Measurements from ENCODE around the gene VSIG1.

VSIG1 gene
- 22.0 to 35.4 (median 24.6) reads per million in 3 donors for total RNA-seq

GRCh38 chrX:108044554-108045256 is at the start of gene VSIG1:
VSIG1 (plus strand) TSS chrX:108045065; CDS start chrX:108045131, 66 bp downstream.
- no peaks in the 10 kb centered on the region for H3K9me3 ChIP-seq (ENCODE audit: control insufficient read depth, low read length)
- no peak within 1 kb of the TSS for H3K4me3 ChIP-seq (ENCODE audit: insufficient read depth, low read depth, low read length, poor library complexity, severe bottlenecking)
- no peak within 1 kb of the TSS for H3K27ac ChIP-seq (ENCODE audit: insufficient read depth, low read length, poor library complexity, severe bottlenecking)
- H3K4me1 ChIP-seq (ENCODE audit: control insufficient read depth, insufficient read depth, low read length, poor library complexity, severe bottlenecking): no peaks in the 10 kb centered on the region
- no peaks in the 10 kb centered on the region for H3K27me3 ChIP-seq (replicated peaks; ENCODE audit: control insufficient read depth, insufficient read depth, low read length, poor library complexity, severe bottlenecking)
- H3K36me3 ChIP-seq (ENCODE audit: control insufficient read depth, insufficient read depth, low read length): no peaks in the 10 kb centered on the region
- DNase-seq: no peak

- DNase-seq: no peak
- Histone ChIP-seq H3K4me1 (ENCODE audit: control insufficient read depth, insufficient read depth, low read length, poor library complexity, severe bottlenecking) (no peaks in the 10 kb centered on the region), H3K27ac (ENCODE audit: insufficient read depth, low read length, poor library complexity, severe bottlenecking) (no peak overlapping the region), H3K4me3 (ENCODE audit: insufficient read depth, low read depth, low read length, poor library complexity, severe bottlenecking) (no peak overlapping the region), H3K27me3 (replicated peaks; ENCODE audit: control insufficient read depth, insufficient read depth, low read length, poor library complexity, severe bottlenecking) (no peaks in the 10 kb centered on the region), H3K9me3 (ENCODE audit: control insufficient read depth, low read length) (no peaks in the 10 kb centered on the region), H3K36me3 (ENCODE audit: control insufficient read depth, insufficient read depth, low read length) (no peaks in the 10 kb centered on the region)
Observed at GRCh38 chrX:107996124-107996523, 48.7 kb upstream of the VSIG1 start.

GRCh38 chrX:108000751-108001150 is 44.1 kb upstream of the VSIG1 start:
- Histone ChIP-seq H3K36me3 (ENCODE audit: control insufficient read depth, insufficient read depth, low read length) (no peaks in the 10 kb centered on the region), H3K4me1 (ENCODE audit: control insufficient read depth, insufficient read depth, low read length, poor library complexity, severe bottlenecking) (no peaks in the 10 kb centered on the region), H3K4me3 (ENCODE audit: insufficient read depth, low read depth, low read length, poor library complexity, severe bottlenecking) (no peak overlapping the region), H3K9me3 (ENCODE audit: control insufficient read depth, low read length) (no peaks in the 10 kb centered on the region), H3K27ac (ENCODE audit: insufficient read depth, low read length, poor library complexity, severe bottlenecking) (no peak overlapping the region), H3K27me3 (replicated peaks; ENCODE audit: control insufficient read depth, insufficient read depth, low read length, poor library complexity, severe bottlenecking) (no peaks in the 10 kb centered on the region)
- DNase-seq: no peak

GRCh38 chrX:108001218-108001814 is 43.5 kb upstream of the VSIG1 start:
- H3K9me3 ChIP-seq (ENCODE audit: control insufficient read depth, low read length): no peaks in the 10 kb centered on the region
- H3K36me3 ChIP-seq (ENCODE audit: control insufficient read depth, insufficient read depth, low read length): no peaks in the 10 kb centered on the region
- no peak for DNase-seq
- no peak overlapping the region for H3K27ac ChIP-seq (ENCODE audit: insufficient read depth, low read length, poor library complexity, severe bottlenecking)
- no peaks in the 10 kb centered on the region for H3K27me3 ChIP-seq (replicated peaks; ENCODE audit: control insufficient read depth, insufficient read depth, low read length, poor library complexity, severe bottlenecking)
- no peak overlapping the region for H3K4me3 ChIP-seq (ENCODE audit: insufficient read depth, low read depth, low read length, poor library complexity, severe bottlenecking)
- no peaks in the 10 kb centered on the region for H3K4me1 ChIP-seq (ENCODE audit: control insufficient read depth, insufficient read depth, low read length, poor library complexity, severe bottlenecking)

GRCh38 chrX:108018656-108019381 is 26.0 kb upstream of the VSIG1 start:
- H3K27me3 ChIP-seq (replicated peaks; ENCODE audit: control insufficient read depth, insufficient read depth, low read length, poor library complexity, severe bottlenecking): no peaks in the 10 kb centered on the region
- H3K4me3 ChIP-seq (ENCODE audit: insufficient read depth, low read depth, low read length, poor library complexity, severe bottlenecking): peak overlapping the region; percentile 51
- H3K36me3 ChIP-seq (ENCODE audit: control insufficient read depth, insufficient read depth, low read length): no peaks in the 10 kb centered on the region
- H3K4me1 ChIP-seq (ENCODE audit: control insufficient read depth, insufficient read depth, low read length, poor library complexity, severe bottlenecking): peaks cover 36% of the 10 kb centered on the region
- DNase-seq: peak in 2 of 3 donors; percentile 26 to 37
- no peaks in the 10 kb centered on the region for H3K9me3 ChIP-seq (ENCODE audit: control insufficient read depth, low read length)
- peak overlapping the region; percentile 74 for H3K27ac ChIP-seq (ENCODE audit: insufficient read depth, low read length, poor library complexity, severe bottlenecking)

GRCh38 chrX:108019382-108019875 is 25.4 kb upstream of the VSIG1 start:
- Histone ChIP-seq H3K36me3 (ENCODE audit: control insufficient read depth, insufficient read depth, low read length) (no peaks in the 10 kb centered on the region), H3K4me3 (ENCODE audit: insufficient read depth, low read depth, low read length, poor library complexity, severe bottlenecking) (peak overlapping the region; percentile 51), H3K27me3 (replicated peaks; ENCODE audit: control insufficient read depth, insufficient read depth, low read length, poor library complexity, severe bottlenecking) (no peaks in the 10 kb centered on the region), H3K9me3 (ENCODE audit: control insufficient read depth, low read length) (no peaks in the 10 kb centered on the region), H3K27ac (ENCODE audit: insufficient read depth, low read length, poor library complexity, severe bottlenecking) (peak overlapping the region; percentile 74), H3K4me1 (ENCODE audit: control insufficient read depth, insufficient read depth, low read length, poor library complexity, severe bottlenecking) (peaks cover 36% of the 10 kb centered on the region)
- DNase-seq: no peak

GRCh38 chrX:108020631-108021030 is 24.2 kb upstream of the VSIG1 start:
- H3K4me3 ChIP-seq (ENCODE audit: insufficient read depth, low read depth, low read length, poor library complexity, severe bottlenecking): no peak overlapping the region

GRCh38 chrX:108022491-108023089 is 22.3 kb upstream of the VSIG1 start:
- Histone ChIP-seq H3K9me3 (ENCODE audit: control insufficient read depth, low read length) (no peaks in the 10 kb centered on the region), H3K4me3 (ENCODE audit: insufficient read depth, low read depth, low read length, poor library complexity, severe bottlenecking) (no peak overlapping the region), H3K27ac (ENCODE audit: insufficient read depth, low read length, poor library complexity, severe bottlenecking) (no peak overlapping the region), H3K4me1 (ENCODE audit: control insufficient read depth, insufficient read depth, low read length, poor library complexity, severe bottlenecking) (peaks cover 31% of the 10 kb centered on the region), H3K27me3 (replicated peaks; ENCODE audit: control insufficient read depth, insufficient read depth, low read length, poor library complexity, severe bottlenecking) (no peaks in the 10 kb centered on the region), H3K36me3 (ENCODE audit: control insufficient read depth, insufficient read depth, low read length) (no peaks in the 10 kb centered on the region)
- no peak for DNase-seq

More at GRCh38 chrX:108020631-108021030, 24.2 kb upstream of the VSIG1 start:
- H3K9me3 ChIP-seq (ENCODE audit: control insufficient read depth, low read length): no peaks in the 10 kb centered on the region
- no peaks in the 10 kb centered on the region for H3K27me3 ChIP-seq (replicated peaks; ENCODE audit: control insufficient read depth, insufficient read depth, low read length, poor library complexity, severe bottlenecking)
- peaks cover 36% of the 10 kb centered on the region for H3K4me1 ChIP-seq (ENCODE audit: control insufficient read depth, insufficient read depth, low read length, poor library complexity, severe bottlenecking)
- DNase-seq: no peak
- H3K27ac ChIP-seq (ENCODE audit: insufficient read depth, low read length, poor library complexity, severe bottlenecking): peak overlapping the region; percentile 74
- no peaks in the 10 kb centered on the region for H3K36me3 ChIP-seq (ENCODE audit: control insufficient read depth, insufficient read depth, low read length)

GRCh38 chrX:108025376-108025775 is 19.5 kb upstream of the VSIG1 start:
- Histone ChIP-seq H3K4me1 (ENCODE audit: control insufficient read depth, insufficient read depth, low read length, poor library complexity, severe bottlenecking) (peaks cover 12% of the 10 kb centered on the region), H3K27ac (ENCODE audit: insufficient read depth, low read length, poor library complexity, severe bottlenecking) (no peak overlapping the region), H3K9me3 (ENCODE audit: control insufficient read depth, low read length) (no peaks in the 10 kb centered on the region), H3K27me3 (replicated peaks; ENCODE audit: control insufficient read depth, insufficient read depth, low read length, poor library complexity, severe bottlenecking) (no peaks in the 10 kb centered on the region), H3K36me3 (ENCODE audit: control insufficient read depth, insufficient read depth, low read length) (no peaks in the 10 kb centered on the region), H3K4me3 (ENCODE audit: insufficient read depth, low read depth, low read length, poor library complexity, severe bottlenecking) (no peak overlapping the region)
- DNase-seq: no peak
